Epithelial cell of esophagus (primary cell): ENCODE measurements around the gene SHB.
A peak's percentile ranks its signal among the peaks of the same experiment; 100 is the strongest.

ENCODE experiments used
- DNase-seq: peaks from one replicate; pipeline ENCODE4 v3.0.0; 2010; ENCODE audit warnings: low read depth
- H3K4me3 ChIP-seq: 2 replicates; pipeline ENCODE4 v1.5.1; 2011; ENCODE audit warnings: mild to moderate bottlenecking, low read length, control low read depth
- CTCF ChIP-seq: IDR thresholded peaks from 2 replicates; pipeline ENCODE4 v1.5.1; 2011; ENCODE audit warnings: low read depth, mild to moderate bottlenecking, low read length, control low read depth, inconsistent platforms; ENCODE audit not compliant: insufficient read depth; ENCODE audit errors: missing control alignments

SHB gene

GRCh38 chr9:38029915-38030638 lies 39.0 kb downstream of the SHB start:
- DNase-seq, result no peak
- no peak overlapping the region for H3K4me3 ChIP-seq
- no peak for TF ChIP-seq CTCF

- no peak for TF ChIP-seq CTCF
- DNase-seq, result no peak
- H3K4me3 ChIP-seq, result no peak overlapping the region
Measured at GRCh38 chr9:38027714-38028113, 41.3 kb downstream of the SHB start.

- no peak for TF ChIP-seq CTCF
- H3K4me3 ChIP-seq, result no peak overlapping the region
- peak; percentile 81 for DNase-seq
Measured at GRCh38 chr9:38026840-38027527, 42.0 kb downstream of the SHB start.

- TF ChIP-seq CTCF, result no peak
- H3K4me3 ChIP-seq, result no peak overlapping the region
- DNase-seq, result peak; percentile 97
Measured at GRCh38 chr9:38026021-38026809, 42.8 kb downstream of the SHB start.

GRCh38 chr9:38025166-38025565 lies 43.9 kb downstream of the SHB start:
- no peak for DNase-seq
- no peak for TF ChIP-seq CTCF
- no peak overlapping the region for H3K4me3 ChIP-seq

GRCh38 chr9:38024036-38024681 lies 44.9 kb downstream of the SHB start:
- TF ChIP-seq CTCF, result no peak
- DNase-seq, result peak; percentile 98
- H3K4me3 ChIP-seq, result no peak overlapping the region
